ENCODE data around the gene CLEC18C.
"Not testable (repeated sequence)": the region's sequence is repeated elsewhere in the genome, so short reads cannot be mapped to it uniquely, and the experiment has no call there.

Gene CLEC18C

DNA sequence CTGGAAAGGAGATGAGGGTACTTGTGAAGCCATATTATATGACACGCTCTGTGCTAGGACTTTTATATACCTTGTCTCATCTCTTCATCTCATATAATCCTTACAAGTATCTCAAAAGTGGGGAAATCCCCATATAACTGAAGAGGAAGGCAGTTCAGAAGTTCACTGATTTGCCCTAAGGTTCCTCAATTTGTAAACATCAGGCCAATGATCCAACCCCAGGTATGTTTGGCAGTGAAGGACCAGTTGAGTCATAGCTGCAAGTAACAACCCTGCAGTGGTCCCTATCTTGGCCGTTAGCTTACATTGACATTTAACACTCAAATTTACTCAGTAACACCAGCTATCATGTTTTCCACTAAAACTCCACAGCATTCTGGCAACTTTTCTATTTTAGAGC is 45.0 kb downstream of the CLEC18C start:
- FAIRE-seq: not testable (repeated sequence)

GRCh38 chr16:70222574-70222973 is 49.0 kb downstream of the CLEC18C start:
- FAIRE-seq: not testable (repeated sequence)

DNA sequence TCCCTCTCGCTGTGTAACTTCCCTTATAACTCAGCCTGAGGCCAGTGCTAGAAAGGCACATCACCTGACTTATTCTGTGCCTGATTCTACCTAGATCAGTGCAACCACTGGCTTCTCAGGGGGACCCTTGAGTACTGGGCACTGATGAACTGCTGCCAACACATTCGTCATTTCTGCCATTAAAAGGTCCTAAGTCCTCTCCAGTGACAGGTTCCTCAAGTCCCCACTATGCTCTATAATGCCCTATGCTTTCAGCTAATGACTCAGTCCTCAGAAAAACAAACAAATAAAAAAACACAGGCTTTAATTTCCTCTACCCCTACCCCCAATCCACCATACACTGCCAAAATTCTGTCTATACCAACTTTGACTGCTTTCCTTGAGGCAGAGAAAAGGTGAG is 49.6 kb downstream of the CLEC18C start:
- FAIRE-seq: not testable (repeated sequence)

GRCh38 chr16:70223971-70224513 is 50.5 kb downstream of the CLEC18C start:
- not testable (repeated sequence) for FAIRE-seq

DNA sequence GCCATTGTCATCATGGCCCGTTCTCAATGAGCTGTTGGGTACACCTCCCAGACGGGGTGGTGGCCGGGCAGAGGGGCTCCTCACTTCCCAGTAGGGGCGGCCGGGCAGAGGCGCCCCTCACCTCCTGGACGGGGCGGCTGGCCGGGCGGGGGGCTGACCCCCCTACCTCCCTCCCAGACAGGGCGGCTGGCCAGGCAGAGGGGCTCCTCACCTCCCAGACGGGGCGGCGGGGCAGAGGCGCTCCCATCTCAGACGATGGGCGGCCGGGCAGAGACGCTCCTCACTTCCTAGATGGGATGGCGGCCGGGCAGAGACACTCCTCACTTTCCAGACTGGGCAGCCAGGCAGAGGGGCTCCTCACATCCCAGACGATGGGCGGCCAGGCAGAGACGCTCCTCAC is 51.1 kb downstream of the CLEC18C start:
- FAIRE-seq: not testable (repeated sequence)

- FAIRE-seq: not testable (repeated sequence)
Observed at GRCh38 chr16:70225430-70225829, 51.8 kb downstream of the CLEC18C start.

GRCh38 chr16:70226024-70226423 is 52.4 kb downstream of the CLEC18C start:
- not testable (repeated sequence) for FAIRE-seq

- FAIRE-seq: not testable (repeated sequence)
Observed at GRCh38 chr16:70231831-70232230, 58.2 kb downstream of the CLEC18C start.

Measured in endometrium (tissue), 2 donors.